ENCODE data around the gene DOHH.

DNA sequence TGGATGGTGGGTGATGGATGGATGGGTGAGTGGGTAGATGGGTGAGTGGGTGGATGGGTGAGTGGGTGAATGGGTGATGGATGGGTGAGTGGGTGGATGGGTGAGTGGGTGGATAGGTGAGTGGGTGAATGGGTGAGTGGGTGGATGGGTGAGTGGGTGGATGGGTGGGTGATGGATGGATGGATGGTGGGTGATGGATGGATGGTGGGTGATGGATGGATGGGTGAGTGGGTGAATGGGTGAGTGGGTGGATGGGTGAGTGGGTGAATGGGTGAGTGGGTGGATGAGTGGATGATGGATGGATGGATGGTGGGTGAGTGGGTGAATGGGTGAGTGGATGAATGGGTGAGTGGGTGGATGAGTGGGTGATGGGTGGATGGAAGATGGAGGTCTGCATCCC lies 23.0 kb downstream of the DOHH start:
- TF ChIP-seq, protein P1, sequence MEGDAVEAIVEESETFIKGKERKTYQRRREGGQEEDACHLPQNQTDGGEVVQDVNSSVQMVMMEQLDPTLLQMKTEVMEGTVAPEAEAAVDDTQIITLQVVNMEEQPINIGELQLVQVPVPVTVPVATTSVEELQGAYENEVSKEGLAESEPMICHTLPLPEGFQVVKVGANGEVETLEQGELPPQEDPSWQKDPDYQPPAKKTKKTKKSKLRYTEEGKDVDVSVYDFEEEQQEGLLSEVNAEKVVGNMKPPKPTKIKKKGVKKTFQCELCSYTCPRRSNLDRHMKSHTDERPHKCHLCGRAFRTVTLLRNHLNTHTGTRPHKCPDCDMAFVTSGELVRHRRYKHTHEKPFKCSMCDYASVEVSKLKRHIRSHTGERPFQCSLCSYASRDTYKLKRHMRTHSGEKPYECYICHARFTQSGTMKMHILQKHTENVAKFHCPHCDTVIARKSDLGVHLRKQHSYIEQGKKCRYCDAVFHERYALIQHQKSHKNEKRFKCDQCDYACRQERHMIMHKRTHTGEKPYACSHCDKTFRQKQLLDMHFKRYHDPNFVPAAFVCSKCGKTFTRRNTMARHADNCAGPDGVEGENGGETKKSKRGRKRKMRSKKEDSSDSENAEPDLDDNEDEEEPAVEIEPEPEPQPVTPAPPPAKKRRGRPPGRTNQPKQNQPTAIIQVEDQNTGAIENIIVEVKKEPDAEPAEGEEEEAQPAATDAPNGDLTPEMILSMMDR (IDR thresholded peaks at IDR 0.05): no peak
- TF ChIP-seq POLR2A (IDR thresholded peaks at IDR 0.05) (no peak), POLR2AphosphoS5 (IDR thresholded peaks at IDR 0.05) (no peak), EP300 (IDR thresholded peaks at IDR 0.05) (no peak)

Measured in sigmoid colon (tissue), 4 donors.